Measurements from ENCODE around the gene PLK2.

DNA sequence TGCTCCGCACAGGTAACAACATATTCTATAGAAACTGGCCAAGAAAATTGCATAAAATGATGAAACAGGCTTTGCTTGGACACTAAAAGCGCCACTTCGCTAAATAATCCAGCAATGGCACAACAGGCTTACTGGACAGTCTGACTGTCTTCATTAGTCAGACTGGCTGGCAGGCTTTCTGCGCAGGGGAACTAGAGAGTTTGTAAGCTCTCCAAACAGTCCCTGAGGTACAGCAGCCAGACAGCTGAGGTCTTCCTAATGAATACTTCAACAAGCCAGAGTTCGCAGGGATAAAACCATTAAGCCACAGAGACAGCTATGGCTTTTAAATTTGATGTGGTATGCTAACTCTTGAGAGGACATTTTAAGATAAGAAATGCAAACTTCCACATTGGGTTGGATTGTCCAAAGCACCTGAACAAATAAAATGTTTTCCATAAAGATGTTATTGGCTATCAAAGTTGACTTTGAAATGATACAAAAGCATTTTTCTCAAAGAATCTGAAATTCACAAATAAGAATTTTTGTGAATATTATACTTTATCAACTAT, 20.7 kb downstream of the PLK2 start:
- TF ChIP-seq, protein P1, sequence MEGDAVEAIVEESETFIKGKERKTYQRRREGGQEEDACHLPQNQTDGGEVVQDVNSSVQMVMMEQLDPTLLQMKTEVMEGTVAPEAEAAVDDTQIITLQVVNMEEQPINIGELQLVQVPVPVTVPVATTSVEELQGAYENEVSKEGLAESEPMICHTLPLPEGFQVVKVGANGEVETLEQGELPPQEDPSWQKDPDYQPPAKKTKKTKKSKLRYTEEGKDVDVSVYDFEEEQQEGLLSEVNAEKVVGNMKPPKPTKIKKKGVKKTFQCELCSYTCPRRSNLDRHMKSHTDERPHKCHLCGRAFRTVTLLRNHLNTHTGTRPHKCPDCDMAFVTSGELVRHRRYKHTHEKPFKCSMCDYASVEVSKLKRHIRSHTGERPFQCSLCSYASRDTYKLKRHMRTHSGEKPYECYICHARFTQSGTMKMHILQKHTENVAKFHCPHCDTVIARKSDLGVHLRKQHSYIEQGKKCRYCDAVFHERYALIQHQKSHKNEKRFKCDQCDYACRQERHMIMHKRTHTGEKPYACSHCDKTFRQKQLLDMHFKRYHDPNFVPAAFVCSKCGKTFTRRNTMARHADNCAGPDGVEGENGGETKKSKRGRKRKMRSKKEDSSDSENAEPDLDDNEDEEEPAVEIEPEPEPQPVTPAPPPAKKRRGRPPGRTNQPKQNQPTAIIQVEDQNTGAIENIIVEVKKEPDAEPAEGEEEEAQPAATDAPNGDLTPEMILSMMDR (IDR thresholded peaks at IDR 0.05 in 4 of 5, conservative IDR thresholded peaks at IDR 0.05 in 1 of 5) = no peak
- TF ChIP-seq POLR2A (IDR thresholded peaks at IDR 0.05) = no peak
